Ovary (tissue), 9 donors: ENCODE results near the gene COPS8. TPM values are rescaled to one million over a fixed set of nuclear protein-coding genes. Genes with fewer than 3 reads are reported as not detected.

Experiments used
- DNase-seq, 5 donors: peaks; one replicate each; pipeline ENCODE4 v3.0.0-alpha.2; 2019 to 2020
- H3K27ac ChIP-seq, 2 donors: fragments of 200-600 bp; one replicate each; pipeline versions ENCODE4 v1.5.1 to v1.8.0; 2019 to 2022
- H3K27me3 ChIP-seq: fragments of 200-600 bp; one replicate; pipeline ENCODE4 v1.8.0; 2022
- H3K36me3 ChIP-seq: fragments of 200-600 bp; sonication (generic); one replicate; pipeline ENCODE4 v1.5.1; 2019
- H3K4me1 ChIP-seq: one replicate; pipeline ENCODE4 v1.8.1; 2013; ENCODE audit warnings: mild to moderate bottlenecking, moderate library complexity; ENCODE audit not compliant: insufficient read depth
- H3K4me3 ChIP-seq: fragments of 200-600 bp; sonication (generic); one replicate; pipeline ENCODE4 v1.5.1; 2017
- H3K9me3 ChIP-seq, 2 donors: fragments of 200-600 bp in 1 of 2; sonication (generic) in 1 of 2; one replicate each; pipeline versions ENCODE4 v1.5.1 to v1.8.1; 2013 to 2019; ENCODE audit warnings: mild to moderate bottlenecking in 1 of 2, moderate library complexity in 1 of 2
- CTCF ChIP-seq, 3 donors: fragments of 450-650 bp in 2 of 3; fragments of 200-600 bp in 1 of 3; IDR thresholded peaks; one replicate each; pipeline versions ENCODE4 v1.5.1 to v1.8.0; 2016 to 2022; ENCODE audit warnings: antibody characterized with exemption in 3 of 3, mild to moderate bottlenecking in 1 of 3
- EP300 ChIP-seq: sonication (generic); formaldehyde crosslinking; IDR thresholded peaks from one replicate; pipeline ENCODE4 v1.6.1; 2017; ENCODE audit warnings: antibody characterized with exemption
- POLR2A ChIP-seq: fragments of 450-650 bp; IDR thresholded peaks from one replicate; pipeline ENCODE4 v1.6.1; 2017; ENCODE audit warnings: antibody characterized with exemption, mild to moderate bottlenecking, moderate library complexity
- WGBS, 3 donors: extraction: QIAGEN DNeasy Blood & Tissue Kit in 1 of 3; methylation state at CpG; one replicate each; pipeline versions ENCODE4 v1.1.5 to v1.1.7; 2013 to 2017; 5-methylcytosine and 5-hydroxymethylcytosine counted together
- intact Hi-C, 4 donors: fragments of 100-400 bp; cut with DNase I; formaldehyde crosslinking; loops; one replicate each; pipeline versions ENCODE4 v1.11.0 to v1.15.1; 2022 to 2023
- polyA plus RNA-seq, 2 donors: library from polyadenylated mRNA; stranded (reverse); fragments of 200-250 nt in 1 of 2; fragments of 350-450 nt in 1 of 2; fragmentation: Illumina TruSeq in 1 of 2; extraction: RNeasy Lipid Tissue Mini Kit (QIAGEN cat#74804) in 1 of 2; gene quantifications; one replicate each; pipeline ENCODE4 v1.2.3, GENCODE V29; 2013 to 2014
- total RNA-seq, 7 donors: library from RNA; depleted of rRNA in 2 of 7; stranded (reverse); fragments of >200 nt in 2 of 7; fragmentation: NEBNext Ultra II Directional in 3 of 7; extraction: Animal tissue kit (Norgen Biotek cat#: 25700) in 3 of 7; gene quantifications; one replicate each; pipeline versions ENCODE4 v1.1.0 to v1.2.4, GENCODE V29; 2016 to 2023
- donor health status: DM: no; HTN: no; CAD: no; lungs with moderate emphysema.
- donor health status: DM: no; HTN: no; CAD: no.
- donor health status: Bipolar disorder and iron deficiency.
- donor health status: DM: yes; HTN: yes; CAD: no.
- donor health status: DM: no; HTN: no; CAD: no.
- donor health status: DM: yes; HTN: yes; CAD: no.

The COPS8 gene
- total and polyA plus RNA-seq, 9 donors, result 43.9 to 116 (median 56.6) TPM

GRCh38 chr2:237149425-237149824, 63.7 kb downstream of the COPS8 start:
- TF ChIP-seq POLR2A (no peak), EP300 (no peak), CTCF (IDR thresholded peaks at IDR 0.05) (no peak)
- intact Hi-C loops, result no loop called here
- H3K4me3 ChIP-seq, result no peak overlapping the region
- WGBS, 3 donors, result 71 to 77% (median 73%) methylated on average over 4 of the region's 4 CpGs
- no peaks in the 10 kb centered on the region for H3K36me3 ChIP-seq
- no peaks in the 10 kb centered on the region for H3K27me3 ChIP-seq
- H3K9me3 ChIP-seq, result no peaks in the 10 kb centered on the region
- H3K4me1 ChIP-seq, result no peaks in the 10 kb centered on the region
- DNase-seq, result no peak
- no peak overlapping the region for H3K27ac ChIP-seq
